ENCODE data around the gene SYCP2L. TPM values are rescaled to one million over a fixed set of nuclear protein-coding genes. Genes with fewer than 3 reads are reported as not detected.

SYCP2L gene
- total RNA-seq, 1 donor from 2014 or later, result 6.4 TPM

GRCh38 chr6:10947966-10948365 is 61.1 kb downstream of the SYCP2L start:
- Histone ChIP-seq H3K79me2 (ENCODE audit: insufficient read depth, low read length) (no peaks in the 10 kb centered on the region), H3K4me1 (ENCODE audit: insufficient read depth, low read length) (peaks cover 4% of the 10 kb centered on the region), H3K4me2 (ENCODE audit: low read length) (no peak overlapping the region), H3K36me3 (ENCODE audit: insufficient read depth, low read length) (no peaks in the 10 kb centered on the region), H2AFZ (ENCODE audit: low read depth, low read length) (no peak overlapping the region), H3K4me3 (ENCODE audit: insufficient read depth, low read depth, low read length) (no peak overlapping the region), H3K27me3 (ENCODE audit: insufficient read depth, low read length) (no peaks in the 10 kb centered on the region), H4K20me1 (ENCODE audit: insufficient read depth, low read length) (no peaks in the 10 kb centered on the region), H3K9me3 (ENCODE audit: insufficient read depth, low read depth, low read length) (no peaks in the 10 kb centered on the region), H3K9ac (ENCODE audit: low read length) (no peak overlapping the region), H3K27ac (ENCODE audit: low read depth, low read length) (no peak overlapping the region)
- Mint-ChIP-seq H3K4me1 (ENCODE audit: low read depth, unreplicated experiment) (peaks cover 2% of the 10 kb centered on the region), H3K27ac (ENCODE audit: unreplicated experiment) (no peak overlapping the region), H3K27me3 (ENCODE audit: low read depth, unreplicated experiment) (no peaks in the 10 kb centered on the region), H3K4me3 (ENCODE audit: unreplicated experiment) (no peak overlapping the region), H3K36me3 (ENCODE audit: low read depth, unreplicated experiment) (no peaks in the 10 kb centered on the region), H3K9me3 (ENCODE audit: unreplicated experiment) (no peaks in the 10 kb centered on the region)
- DNase-seq (ENCODE audit: low read depth) (no peak), FAIRE-seq (no peak)
- no peak for TF ChIP-seq EZH2 (IDR thresholded peaks at IDR 0.05; ENCODE audit: insufficient read depth, low read length)
- TF ChIP-seq CTCF (IDR thresholded peaks at IDR 0.05; ENCODE audit: insufficient read depth, low read depth, low read length), result no peak

- Mint-ChIP-seq H3K36me3 (ENCODE audit: low read depth, unreplicated experiment) (no peaks in the 10 kb centered on the region), H3K4me1 (ENCODE audit: low read depth, unreplicated experiment) (peaks cover 2% of the 10 kb centered on the region), H3K9me3 (ENCODE audit: unreplicated experiment) (no peaks in the 10 kb centered on the region), H3K27ac (ENCODE audit: unreplicated experiment) (no peak overlapping the region), H3K27me3 (ENCODE audit: low read depth, unreplicated experiment) (no peaks in the 10 kb centered on the region), H3K4me3 (ENCODE audit: unreplicated experiment) (no peak overlapping the region)
- FAIRE-seq (no peak), DNase-seq (ENCODE audit: low read depth) (no peak)
- no peak overlapping the region for H2AFZ ChIP-seq (ENCODE audit: low read depth, low read length)
- H3K9me3 ChIP-seq (ENCODE audit: insufficient read depth, low read depth, low read length), result no peaks in the 10 kb centered on the region
- no peak overlapping the region for H3K9ac ChIP-seq (ENCODE audit: low read length)
- no peaks in the 10 kb centered on the region for H3K79me2 ChIP-seq (ENCODE audit: insufficient read depth, low read length)
- H4K20me1 ChIP-seq (ENCODE audit: insufficient read depth, low read length), result no peaks in the 10 kb centered on the region
- H3K27ac ChIP-seq (ENCODE audit: low read depth, low read length), result no peak overlapping the region
- peaks cover 4% of the 10 kb centered on the region for H3K4me1 ChIP-seq (ENCODE audit: insufficient read depth, low read length)
- no peak overlapping the region for H3K4me3 ChIP-seq (ENCODE audit: insufficient read depth, low read depth, low read length)
- no peaks in the 10 kb centered on the region for H3K27me3 ChIP-seq (ENCODE audit: insufficient read depth, low read length)
- H3K4me2 ChIP-seq (ENCODE audit: low read length), result no peak overlapping the region
- no peaks in the 10 kb centered on the region for H3K36me3 ChIP-seq (ENCODE audit: insufficient read depth, low read length)
- TF ChIP-seq EZH2 (IDR thresholded peaks at IDR 0.05; ENCODE audit: insufficient read depth, low read length) (no peak), CTCF (IDR thresholded peaks at IDR 0.05; ENCODE audit: insufficient read depth, low read depth, low read length) (no peak)
Observed at GRCh38 chr6:10949579-10950490, 63.0 kb downstream of the SYCP2L start.
